K562 treated with DMSO at 1 percent for 48 hours (cell line): ENCODE measurements around the gene CUX1. TPM values are rescaled to one million over a fixed set of nuclear protein-coding genes. Genes with fewer than 3 reads are reported as not detected.

Source experiments
- total RNA-seq: library from RNA; unstranded; fragments of 300-600 nt; gene quantifications from 2 replicates; pipeline ENCODE4 v1.2.3, GENCODE V29; 2022; ENCODE audit warnings: low replicate concordance; ENCODE audit errors: extremely low read depth

The CUX1 gene
- total RNA-seq = 180 TPM in 1 of 2 replicates, not detected in the other

GRCh38 chr7:101817471-101818286, at the start of gene CUX1:
Gene CUX1, plus strand, starts transcription at chr7:101817626. Its CDS starts 14 bp downstream, at chr7:101817640.

GRCh38 chr7:102286237-102287110, 469.0 kb downstream of the CUX1 start, which contains the start of gene SH2B2:
Gene SH2B2, plus strand, starts transcription at chr7:102286868. Its CDS starts 13,683 bp downstream, at chr7:102300551.

Other genes starting within 250 kb of the CUX1 start
- not detected in 2 replicates for gene MYL10, start 188.3 kb upstream of the CUX1 start, total RNA-seq